Prostate gland (tissue), 2 donors: ENCODE data around the gene ETV5. TPM values are rescaled to one million over a fixed set of nuclear protein-coding genes. Genes with fewer than 3 reads are reported as not detected.

Experiments
- DNase-seq: peaks from one replicate; pipeline ENCODE4 v3.0.0-alpha.2; 2019; ENCODE audit warnings: low spot score
- H3K27ac ChIP-seq, 2 donors: fragments of 200-600 bp; sonication (generic); 2 replicates each; pipeline ENCODE4 v1.5.1; 2017 to 2019
- H3K27me3 ChIP-seq: fragments of 200-600 bp; sonication (generic); replicated peaks from 2 replicates; pipeline ENCODE4 v1.5.1; 2019; ENCODE audit not compliant: insufficient read depth
- H3K36me3 ChIP-seq, 2 donors: fragments of 200-600 bp; sonication (generic); 1 replicate in 1 of 2; 2 replicates in 1 of 2; pipeline versions ENCODE4 v1.5.1 to v1.8.1; 2017 to 2019
- H3K4me1 ChIP-seq: fragments of 200-600 bp; sonication (generic); replicated peaks from 2 replicates; pipeline ENCODE4 v1.5.1; 2019
- H3K4me3 ChIP-seq, 2 donors: fragments of 200-600 bp; sonication (generic); 2 replicates each; pipeline ENCODE4 v1.5.1; 2017 to 2019
- H3K9me3 ChIP-seq: fragments of 200-600 bp; sonication (generic); 2 replicates; pipeline ENCODE4 v1.5.1; 2017
- CTCF ChIP-seq, 4 experiments: fragments of 200-600 bp in 2 of 4; fragments of 450-650 bp in 2 of 4; sonication (generic) in 2 of 4; IDR thresholded peaks; 1 replicate in 3 of 4; 2 replicates in 1 of 4; pipeline ENCODE4 v1.5.1; 2016 to 2019; ENCODE audit warnings: antibody characterized with exemption in 4 of 4, mild to moderate bottlenecking in 2 of 4, moderate library complexity in 2 of 4
- POLR2A ChIP-seq: fragments of 450-650 bp; IDR thresholded peaks from one replicate; pipeline ENCODE4 v1.6.1; 2016; ENCODE audit warnings: antibody characterized with exemption, mild to moderate bottlenecking
- POLR2AphosphoS5 ChIP-seq: sonication (generic); formaldehyde crosslinking; IDR thresholded peaks from one replicate; pipeline ENCODE4 v1.6.1; 2017; ENCODE audit warnings: antibody characterized with exemption
- WGBS: methylation state at CpG from one replicate; pipeline ENCODE4 v1.1.5; 2018; 5-methylcytosine and 5-hydroxymethylcytosine counted together
- intact Hi-C: fragments of 100-400 bp; cut with DNase I; formaldehyde crosslinking; loops from one replicate; pipeline ENCODE4 v1.14.2; 2022
- total RNA-seq, 2 donors: library from RNA; depleted of rRNA; stranded (reverse); fragments of >200 nt; gene quantifications; one replicate each; pipeline ENCODE4 v1.1.0, GENCODE V29; 2016

ETV5 gene
- total RNA-seq, 2 donors from 2014 or later = 16.5 to 17.6 TPM

- no peaks in the 10 kb centered on the region for H3K9me3 ChIP-seq
- WGBS = 57% methylated on average over 12 of the region's 12 CpGs
- DNase-seq = no peak
- H3K4me3 ChIP-seq = no peak overlapping the region
- no peak overlapping the region for H3K27ac ChIP-seq
- peaks cover 1% of the 10 kb centered on the region for H3K27me3 ChIP-seq
- no peak for TF ChIP-seq CTCF (IDR thresholded peaks at IDR 0.05)
- no peak for TF ChIP-seq POLR2AphosphoS5
- no peak for TF ChIP-seq POLR2A
- no peaks in the 10 kb centered on the region for H3K36me3 ChIP-seq
- intact Hi-C loops = no loop called here
- H3K4me1 ChIP-seq = no peaks in the 10 kb centered on the region
These were observed 2.4 kb upstream of the ETV5 start for GRCh38 chr3:186110975-186111974.

GRCh38 chr3:186109897-186110803, 1.3 kb upstream of the ETV5 start:
- intact Hi-C loops = loop anchor here (5.0 kb wide), 2 partner anchors 107 to 173 kb away; partner anchors contain the start of gene TRA2B
- no peak for DNase-seq

GRCh38 chr3:186108106-186108940, 566 bp downstream of the ETV5 start:
- Histone ChIP-seq H3K4me1 (no peaks in the 10 kb centered on the region), H3K27ac (peak overlapping the region; percentile 72 to 82), H3K27me3 (no peaks in the 10 kb centered on the region), H3K4me3 (peak overlapping the region; percentile 46 to 58), H3K9me3 (no peaks in the 10 kb centered on the region), H3K36me3 (no peaks in the 10 kb centered on the region)
- no peak for TF ChIP-seq POLR2AphosphoS5
- intact Hi-C loops = loop anchor here (5.0 kb wide), 2 partner anchors 109 to 171 kb away; partner anchors contain the start of gene TRA2B
- WGBS = under 1% methylated on average over 68 of the region's 69 CpGs
- DNase-seq = no peak

More at GRCh38 chr3:186109897-186110803, 1.3 kb upstream of the ETV5 start:
- WGBS = 9% methylated on average over 35 of the region's 35 CpGs
- Histone ChIP-seq H3K36me3 (no peaks in the 10 kb centered on the region), H3K4me1 (no peaks in the 10 kb centered on the region), H3K27me3 (no peaks in the 10 kb centered on the region), H3K9me3 (no peaks in the 10 kb centered on the region), H3K27ac (peak overlapping the region; percentile 62 to 81), H3K4me3 (peak overlapping the region; percentile 37 to 58)
- TF ChIP-seq POLR2AphosphoS5 (no peak), POLR2A (no peak), CTCF (IDR thresholded peaks at IDR 0.05) (no peak)

GRCh38 chr3:186107215-186108105, 1.4 kb downstream of the ETV5 start:
- TF ChIP-seq CTCF (IDR thresholded peaks at IDR 0.05) (no peak), POLR2AphosphoS5 (peak; percentile 52), POLR2A (no peak)
- H3K9me3 ChIP-seq = no peaks in the 10 kb centered on the region
- no peaks in the 10 kb centered on the region for H3K36me3 ChIP-seq
- H3K27ac ChIP-seq = peak overlapping the region; percentile 3 to 82
- WGBS = 3% methylated on average over 45 of the region's 45 CpGs
- DNase-seq = peak; percentile 66
- peak overlapping the region; percentile 46 to 58 for H3K4me3 ChIP-seq
- no peaks in the 10 kb centered on the region for H3K4me1 ChIP-seq
- intact Hi-C loops = loop anchor here (5.0 kb wide), 2 partner anchors 110 to 170 kb away; partner anchors contain the start of gene TRA2B
- no peaks in the 10 kb centered on the region for H3K27me3 ChIP-seq
